Psoas muscle (tissue), 8 donors: ENCODE data around the gene EIF2S2. TPM values are rescaled to one million over a fixed set of nuclear protein-coding genes. Genes with fewer than 3 reads are reported as not detected.

Source experiments
- ATAC-seq, 4 donors: fragments of 200-7000 bp; cut with Tn5 transposase; one replicate each; pipeline ENCODE4 v1.9.1; 2020; ENCODE audit warnings: moderate library complexity in 3 of 4, mild to moderate bottlenecking in 2 of 4
- DNase-seq, 2 donors: peaks; one replicate each; pipeline ENCODE4 v3.0.0-alpha.2; 2020
- H3K27ac ChIP-seq: fragments of 200-600 bp; one replicate; pipeline ENCODE4 v1.8.0; 2022
- H3K27me3 ChIP-seq, 3 donors: fragments of 200-600 bp in 1 of 3; one replicate each; pipeline versions ENCODE4 v1.6.1 to v1.8.0; 2013 to 2022; ENCODE audit warnings: low read length in 2 of 3, mild to moderate bottlenecking in 2 of 3, moderate library complexity in 1 of 3; ENCODE audit not compliant: insufficient read depth in 3 of 3
- H3K36me3 ChIP-seq, 2 donors: fragments of 200-600 bp in 1 of 2; one replicate each; pipeline versions ENCODE4 v1.6.1 to v1.8.0; 2013 to 2022; ENCODE audit warnings: low read depth in 1 of 2, mild to moderate bottlenecking in 1 of 2, moderate library complexity in 1 of 2; ENCODE audit not compliant: insufficient read depth in 1 of 2
- H3K4me1 ChIP-seq: fragments of 200-600 bp; one replicate; pipeline ENCODE4 v1.8.0; 2022
- H3K4me3 ChIP-seq: fragments of 200-600 bp; one replicate; pipeline ENCODE4 v1.8.0; 2022; ENCODE audit warnings: mild to moderate bottlenecking
- H3K9me3 ChIP-seq: fragments of 200-600 bp; one replicate; pipeline ENCODE4 v1.8.0; 2022
- WGBS, 3 donors: extraction: QIAGEN DNeasy Blood & Tissue Kit; methylation state at CpG; one replicate each; pipeline versions ENCODE4 v1.1.6 to v1.1.7; 2013; 5-methylcytosine and 5-hydroxymethylcytosine counted together
- intact Hi-C, 2 donors: fragments of 100-400 bp; cut with DNase I; formaldehyde crosslinking; loops; one replicate each; pipeline versions ENCODE4 v1.11.0 to v1.14.2; 2022
- polyA plus RNA-seq, 3 donors: library from polyadenylated mRNA; stranded (reverse); fragments of 200-250 nt; gene quantifications; one replicate each; pipeline ENCODE4 v1.2.3, GENCODE V29; 2013
- total RNA-seq, 4 donors: library from RNA; stranded (reverse); fragmentation: NEBNext Ultra II Directional in 2 of 4; extraction: Animal tissue kit (Norgen Biotek cat#: 25700) in 2 of 4; gene quantifications; one replicate each; pipeline versions ENCODE4 v1.2.1 to v1.2.4, GENCODE V29; 2021 to 2023
- TF ChIP-seq, protein P1 (sequence below): fragments of 200-600 bp; IDR thresholded peaks from one replicate; pipeline ENCODE4 v1.8.0; 2022; ENCODE audit warnings: antibody characterized with exemption
- donor health status: healthy with polysubstance abuse.
- donor health status: DM: no; HTN: no; CAD: no; lungs with moderate emphysema.
- donor health status: Bipolar disorder and iron deficiency.
- donor health status: healthy.
- donor health status: DM: yes; HTN: yes; CAD: no.
- donor health status: DM: no; HTN: no; CAD: no.
- donor health status: DM: no; HTN: no; CAD: no.
- donor health status: DM: yes; HTN: yes; CAD: no.

Gene EIF2S2
- total and polyA plus RNA-seq, 7 donors = 49.4 to 219 (median 88.9) TPM

DNA sequence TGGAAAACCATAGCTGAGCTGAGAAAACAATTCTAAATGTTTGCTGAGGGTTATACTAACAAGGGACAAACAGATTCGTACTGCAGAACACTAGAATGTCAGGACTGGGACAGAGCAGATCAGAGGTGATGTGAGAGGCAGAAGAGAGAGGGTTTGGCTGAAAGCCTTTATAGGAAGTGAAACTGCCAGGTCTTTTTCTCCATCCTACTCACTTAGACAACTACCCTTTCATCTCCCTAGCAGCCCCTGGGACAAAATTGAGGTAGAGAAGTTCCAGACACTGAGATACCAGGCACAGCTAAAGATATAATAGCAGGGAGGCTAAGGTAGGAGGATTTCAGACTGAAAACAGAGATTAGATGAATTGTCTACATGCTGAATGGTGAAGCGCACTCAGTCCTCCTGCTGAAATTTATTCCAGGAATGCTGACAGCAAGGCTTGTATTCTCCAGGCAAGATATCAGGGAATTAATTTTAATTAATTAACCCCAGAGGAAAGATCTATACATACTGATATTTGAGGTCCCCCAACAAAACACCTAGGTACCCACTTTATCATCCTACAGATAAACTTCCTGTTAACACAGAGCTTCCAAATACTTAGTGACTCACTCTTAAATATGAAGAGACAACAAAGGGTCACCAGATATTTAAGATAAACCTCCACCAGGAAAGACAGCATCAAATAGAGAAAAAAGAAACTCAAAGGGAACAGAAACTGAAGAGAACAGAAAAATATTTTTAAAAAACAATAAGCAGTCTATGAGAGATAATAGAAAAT, 12.6 kb upstream of the EIF2S2 start:
- DNase-seq (no peak), ATAC-seq (no peak)
- intact Hi-C loops = loop anchor here (5.0 to 10.0 kb wide), 4 partner anchors 50 to 330 kb away; no protein-coding TSS in a partner anchor
- Histone ChIP-seq H3K9me3 (no peaks in the 10 kb centered on the region), H3K4me3 (no peak overlapping the region), H3K4me1 (peaks cover 2% of the 10 kb centered on the region), H3K27me3 (no peaks in the 10 kb centered on the region), H3K27ac (no peak overlapping the region), H3K36me3 (no peaks in the 10 kb centered on the region)
- TF ChIP-seq, protein P1, sequence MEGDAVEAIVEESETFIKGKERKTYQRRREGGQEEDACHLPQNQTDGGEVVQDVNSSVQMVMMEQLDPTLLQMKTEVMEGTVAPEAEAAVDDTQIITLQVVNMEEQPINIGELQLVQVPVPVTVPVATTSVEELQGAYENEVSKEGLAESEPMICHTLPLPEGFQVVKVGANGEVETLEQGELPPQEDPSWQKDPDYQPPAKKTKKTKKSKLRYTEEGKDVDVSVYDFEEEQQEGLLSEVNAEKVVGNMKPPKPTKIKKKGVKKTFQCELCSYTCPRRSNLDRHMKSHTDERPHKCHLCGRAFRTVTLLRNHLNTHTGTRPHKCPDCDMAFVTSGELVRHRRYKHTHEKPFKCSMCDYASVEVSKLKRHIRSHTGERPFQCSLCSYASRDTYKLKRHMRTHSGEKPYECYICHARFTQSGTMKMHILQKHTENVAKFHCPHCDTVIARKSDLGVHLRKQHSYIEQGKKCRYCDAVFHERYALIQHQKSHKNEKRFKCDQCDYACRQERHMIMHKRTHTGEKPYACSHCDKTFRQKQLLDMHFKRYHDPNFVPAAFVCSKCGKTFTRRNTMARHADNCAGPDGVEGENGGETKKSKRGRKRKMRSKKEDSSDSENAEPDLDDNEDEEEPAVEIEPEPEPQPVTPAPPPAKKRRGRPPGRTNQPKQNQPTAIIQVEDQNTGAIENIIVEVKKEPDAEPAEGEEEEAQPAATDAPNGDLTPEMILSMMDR = no peak
- WGBS, 3 donors = 66 to 73% (median 67%) methylated on average over 2 of the region's 2 CpGs

DNA sequence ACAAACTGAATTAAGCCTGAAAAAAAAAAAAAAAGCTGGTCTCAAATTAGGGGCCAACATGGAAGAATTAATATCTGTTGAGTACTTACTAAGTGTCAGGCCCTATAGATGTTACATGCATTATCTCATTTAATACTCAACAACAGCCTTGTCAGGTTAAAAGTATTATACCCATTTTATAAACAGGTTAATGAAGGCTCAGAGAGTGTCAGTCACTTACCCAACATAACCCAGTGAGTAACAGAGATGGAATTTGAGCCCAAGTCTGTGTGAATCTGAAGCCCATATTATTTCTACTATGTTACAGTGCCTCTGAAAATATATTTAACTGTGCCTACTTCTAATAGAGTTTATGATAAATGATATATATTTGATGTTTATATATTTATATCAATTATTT, 11.3 kb upstream of the EIF2S2 start:
- TF ChIP-seq, protein P1 = no peak
- no peaks in the 10 kb centered on the region for H3K4me1 ChIP-seq
- H3K27ac ChIP-seq = no peak overlapping the region
- ATAC-seq = no peak
- H3K9me3 ChIP-seq = no peaks in the 10 kb centered on the region
- no peaks in the 10 kb centered on the region for H3K27me3 ChIP-seq
- no peak for DNase-seq
- intact Hi-C loops = loop anchor here (10.0 kb wide), 2 partner anchors 49 to 329 kb away; no protein-coding TSS in a partner anchor
- H3K4me3 ChIP-seq = no peak overlapping the region
- no peaks in the 10 kb centered on the region for H3K36me3 ChIP-seq

DNA sequence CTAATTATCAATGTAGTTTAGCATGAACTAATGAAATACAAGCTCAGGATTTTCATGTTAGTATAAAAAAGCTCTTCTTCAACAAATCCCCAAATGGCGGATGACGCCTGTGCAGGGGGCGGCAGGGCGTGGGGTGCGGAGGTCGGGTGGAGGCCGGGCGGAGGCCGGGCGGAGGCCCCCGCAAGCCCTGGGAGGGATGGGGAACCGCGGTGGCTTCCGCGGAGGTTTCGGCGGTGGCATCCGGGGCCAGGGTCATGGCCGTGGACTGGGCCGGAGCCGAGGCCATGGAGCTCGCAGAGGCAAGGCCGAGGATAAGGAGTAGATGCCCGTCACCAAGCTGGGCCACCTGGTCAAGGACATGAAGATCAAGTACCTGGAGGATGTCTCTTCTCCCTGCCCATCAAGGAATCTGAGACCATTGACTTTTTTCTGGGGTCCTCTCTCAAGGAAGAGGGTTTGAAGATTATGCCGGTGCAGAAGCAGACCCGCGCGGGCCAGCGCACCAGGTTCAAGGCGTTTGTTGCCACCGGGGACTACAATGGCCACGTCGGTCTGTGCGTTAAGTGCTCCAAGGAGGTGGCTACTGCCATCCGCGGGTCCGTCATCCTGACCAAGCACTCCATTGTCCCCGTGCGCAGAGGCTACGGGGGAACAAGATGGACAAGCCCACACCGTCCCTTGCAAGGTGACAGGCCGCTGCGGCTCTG, 10.4 kb upstream of the EIF2S2 start:
- 92 to 94% (median 93%) methylated on average over 43 of the region's 43 CpGs for WGBS, 3 donors
- ATAC-seq = no peak
- H3K4me3 ChIP-seq = no peak overlapping the region
- no peak for DNase-seq
- H3K27ac ChIP-seq = no peak overlapping the region
- TF ChIP-seq, protein P1 = no peak
- H3K9me3 ChIP-seq = no peaks in the 10 kb centered on the region
- no peaks in the 10 kb centered on the region for H3K27me3 ChIP-seq
- intact Hi-C loops = loop anchor here (10.0 kb wide), 2 partner anchors 48 to 328 kb away; no protein-coding TSS in a partner anchor
- no peaks in the 10 kb centered on the region for H3K36me3 ChIP-seq
- no peaks in the 10 kb centered on the region for H3K4me1 ChIP-seq

- TF ChIP-seq, protein P1 = no peak
- no peaks in the 10 kb centered on the region for H3K4me1 ChIP-seq
- H3K36me3 ChIP-seq = no peaks in the 10 kb centered on the region
- no peak overlapping the region for H3K4me3 ChIP-seq
- no peaks in the 10 kb centered on the region for H3K9me3 ChIP-seq
- DNase-seq = no peak
- no peak overlapping the region for H3K27ac ChIP-seq
- ATAC-seq = no peak
- H3K27me3 ChIP-seq = no peaks in the 10 kb centered on the region
- intact Hi-C loops = loop anchor here (10.0 kb wide), 2 partner anchors 45 to 325 kb away; no protein-coding TSS in a partner anchor
- WGBS, 3 donors = 82 to 88% (median 85%) methylated on average over 2 of the region's 2 CpGs
Observed at GRCh38 chr20:34120213-34120612, 8.2 kb upstream of the EIF2S2 start.
